H1 (cell line): Measurements from ENCODE around the gene SEC16A. TPM values are rescaled to one million over a fixed set of nuclear protein-coding genes. Genes with fewer than 3 reads are reported as not detected.

ENCODE experiments used
- CTCF ChIA-PET: fragments of 300-600 bp; sonication (Branson Sonifier 250); formaldehyde crosslinking; loops from one replicate; lab custom pipeline; 2021; ENCODE audit not compliant: partially characterized antibody; lab: Charles Lee
- POLR2A ChIA-PET: fragments of 300-600 bp; sonication (Branson Sonifier 250); formaldehyde crosslinking; loops from one replicate; lab custom pipeline; 2021; ENCODE audit warnings: inconsistent platforms; ENCODE audit not compliant: partially characterized antibody; lab: Charles Lee
- DNase-seq, 2 experiments: peaks; one replicate each; pipeline versions ENCODE4 v3.0.0 to v3.0.0-alpha.2; 2010 to 2022; ENCODE audit warnings: low spot score in 2 of 2, low read depth in 1 of 2, mixed read lengths in 1 of 2
- FAIRE-seq: peaks from 2 replicates; lab custom pipeline; 2011; peaks lifted over from hg19 to GRCh38; lab: Jason Lieb, UNC
- H2AFZ ChIP-seq: 2 replicates; pipeline ENCODE4 v1.8.1; 2012; ENCODE audit warnings: low read length, inconsistent platforms
- H2AK5ac ChIP-seq: 2 replicates; pipeline ENCODE4 v1.6.1; 2013; ENCODE audit warnings: low read depth, low read length
- H2BK120ac ChIP-seq: replicated peaks from 2 replicates; pipeline ENCODE3; 2013; ENCODE audit warnings: low read depth, low read length, inconsistent platforms
- H2BK12ac ChIP-seq: 2 replicates; pipeline ENCODE4 v1.6.1; 2013; ENCODE audit warnings: low read depth, low read length
- H2BK15ac ChIP-seq: 2 replicates; pipeline ENCODE4 v1.6.1; 2013; ENCODE audit warnings: low read length
- H2BK20ac ChIP-seq: 2 replicates; pipeline ENCODE4 v1.6.1; 2013; ENCODE audit warnings: low read length
- H2BK5ac ChIP-seq: 2 replicates; pipeline ENCODE4 v1.6.1; 2013; ENCODE audit warnings: low read depth, low read length
- H3K14ac ChIP-seq: 2 replicates; pipeline ENCODE4 v1.6.1; 2013; ENCODE audit warnings: inconsistent platforms; ENCODE audit not compliant: insufficient read length
- H3K18ac ChIP-seq: 2 replicates; pipeline ENCODE4 v1.6.1; 2013; ENCODE audit warnings: low read length; ENCODE audit errors: extremely low read depth
- H3K23ac ChIP-seq: 2 replicates; pipeline ENCODE4 v1.6.1; 2013; ENCODE audit warnings: inconsistent platforms; ENCODE audit not compliant: insufficient read length
- H3K23me2 ChIP-seq: 2 replicates; pipeline ENCODE4 v1.6.1; 2013; ENCODE audit warnings: low read depth, low read length
- H3K27ac ChIP-seq: 2 replicates; pipeline ENCODE4 v1.6.1; 2011; ENCODE audit warnings: low read depth, low read length, inconsistent platforms
- H3K27me3 ChIP-seq, 4 experiments: replicated peaks in 1 of 4; 1 replicate in 1 of 4; 2 replicates in 3 of 4; pipeline versions ENCODE4 v1.6.1 to v1.8.1; 2011 to 2013; ENCODE audit warnings: low read length in 3 of 4, mild to moderate bottlenecking in 3 of 4, inconsistent platforms in 2 of 4, mixed read lengths in 2 of 4, moderate library complexity in 1 of 4; ENCODE audit not compliant: control insufficient read depth in 3 of 4, insufficient read depth in 3 of 4; ENCODE audit errors: extremely low read depth in 1 of 4
- H3K36me3 ChIP-seq, 4 experiments: 2 replicates each; pipeline versions ENCODE4 v1.6.1 to v1.8.1; 2011 to 2013; ENCODE audit warnings: mild to moderate bottlenecking in 4 of 4, low read length in 3 of 4, moderate library complexity in 2 of 4, control low read depth in 1 of 4, inconsistent platforms in 1 of 4; ENCODE audit not compliant: insufficient read depth in 4 of 4, control insufficient read depth in 2 of 4
- H3K4ac ChIP-seq: replicated peaks from 2 replicates; pipeline ENCODE3; 2013; ENCODE audit warnings: low read length, low read depth, mixed read lengths, inconsistent platforms; ENCODE audit not compliant: insufficient read length
- H3K4me1 ChIP-seq, 4 experiments: replicated peaks in 1 of 4; 1 replicate in 1 of 4; 2 replicates in 3 of 4; pipeline versions ENCODE4 v1.6.1 to v1.8.1; 2011 to 2013; ENCODE audit warnings: low read length in 3 of 4, inconsistent platforms in 2 of 4, mixed read lengths in 1 of 4; ENCODE audit not compliant: insufficient read depth in 4 of 4, control insufficient read depth in 3 of 4
- H3K4me2 ChIP-seq, 2 experiments: 2 replicates each; pipeline versions ENCODE4 v1.6.1 to v1.8.1; 2011 to 2013; ENCODE audit warnings: low read depth in 2 of 2, low read length in 2 of 2, control low read depth in 1 of 2, inconsistent platforms in 1 of 2, mild to moderate bottlenecking in 1 of 2; ENCODE audit not compliant: insufficient read depth in 1 of 2
- H3K4me3 ChIP-seq, 4 experiments: fragments of 200-600, 300-600 bp in 1 of 4; sonication (generic), shearing (Covaris generic), sonication (Bioruptor Twin) in 1 of 4; 2 replicates each; pipeline versions ENCODE4 v1.5.1 to v1.8.1; 2011 to 2016; ENCODE audit warnings: low read length in 4 of 4, low read depth in 3 of 4, control low read depth in 2 of 4, inconsistent platforms in 2 of 4, mild to moderate bottlenecking in 2 of 4, mixed read lengths in 1 of 4, moderate library complexity in 1 of 4; ENCODE audit not compliant: insufficient read depth in 2 of 4; ENCODE audit errors: extremely low read depth in 1 of 4
- H3K56ac ChIP-seq: replicated peaks from 2 replicates; pipeline ENCODE3; 2013; ENCODE audit warnings: low read depth, mild to moderate bottlenecking, mixed read lengths, low read length, inconsistent platforms; ENCODE audit not compliant: insufficient read length
- H3K79me1 ChIP-seq: 2 replicates; pipeline ENCODE4 v1.6.1; 2013; ENCODE audit warnings: low read depth, low read length, control low read depth
- H3K79me2 ChIP-seq, 2 experiments: 2 replicates each; pipeline versions ENCODE4 v1.6.1 to v1.8.1; 2012 to 2013; ENCODE audit warnings: low read length in 2 of 2, mild to moderate bottlenecking in 2 of 2, inconsistent platforms in 1 of 2; ENCODE audit not compliant: insufficient read depth in 2 of 2, control insufficient read depth in 1 of 2
- H3K9ac ChIP-seq, 4 experiments: replicated peaks in 1 of 4; 1 replicate in 1 of 4; 2 replicates in 3 of 4; pipeline versions ENCODE4 v1.6.1 to v1.8.1; 2011 to 2013; ENCODE audit warnings: low read depth in 3 of 4, low read length in 3 of 4, control low read depth in 2 of 4, mild to moderate bottlenecking in 2 of 4, moderate library complexity in 2 of 4, inconsistent platforms in 1 of 4; ENCODE audit errors: extremely low read depth in 1 of 4
- H3K9me3 ChIP-seq, 2 experiments: 2 replicates each; pipeline versions ENCODE4 v1.6.1 to v1.8.1; 2012 to 2013; ENCODE audit warnings: mild to moderate bottlenecking in 2 of 2, moderate library complexity in 2 of 2, control low read depth in 1 of 2, inconsistent platforms in 1 of 2, low read depth in 1 of 2, low read length in 1 of 2, mixed read lengths in 1 of 2; ENCODE audit not compliant: insufficient read depth in 2 of 2
- H4K20me1 ChIP-seq, 2 experiments: replicated peaks in 1 of 2; 2 replicates each; pipeline versions ENCODE3 to v1.8.1; 2011 to 2013; ENCODE audit warnings: inconsistent platforms in 2 of 2, low read length in 2 of 2, mild to moderate bottlenecking in 1 of 2; ENCODE audit not compliant: insufficient read depth in 2 of 2, control insufficient read depth in 1 of 2
- H4K5ac ChIP-seq: 2 replicates; pipeline ENCODE4 v1.6.1; 2013; ENCODE audit warnings: low read length, low read depth, mixed read lengths, inconsistent platforms; ENCODE audit not compliant: insufficient read length
- H4K8ac ChIP-seq: 2 replicates; pipeline ENCODE4 v1.8.0; 2013; ENCODE audit warnings: mild to moderate bottlenecking, moderate library complexity, low read length, inconsistent platforms; ENCODE audit not compliant: insufficient read depth; ENCODE audit errors: extremely low read depth
- H4K91ac ChIP-seq: replicated peaks from 2 replicates; pipeline ENCODE3; 2013; ENCODE audit warnings: low read length, mixed read lengths, inconsistent platforms; ENCODE audit not compliant: insufficient read length
- SAP30 ChIP-seq: fragments of 300-600 bp; sonication (generic); IDR thresholded peaks from 2 replicates; pipeline ENCODE4 v1.7.1; 2012; ENCODE audit warnings: low read length, moderate library complexity, mild to moderate bottlenecking, inconsistent platforms; ENCODE audit not compliant: insufficient read depth, insufficient replicate concordance
- WGBS, 2 experiments: shearing (Covaris generic) in 1 of 2; methylation state at CpG; one replicate each; pipeline versions ENCODE4 v1.1.6 to v1.1.7; 2013 to 2015; ENCODE audit warnings: low lambda C conversion rate in 2 of 2, mixed read lengths in 2 of 2, inconsistent platforms in 1 of 2, low coverage in 1 of 2, missing lambda C conversion rate in 1 of 2; ENCODE audit not compliant: insufficient replicate concordance in 2 of 2, insufficient coverage in 1 of 2, insufficient read length in 1 of 2; ENCODE audit errors: extremely low coverage in 1 of 2, missing lambda C conversion rate in 1 of 2; 5-methylcytosine and 5-hydroxymethylcytosine counted together
- polyA plus RNA-seq, 7 experiments: library from polyadenylated mRNA; depleted of rRNA in 3 of 7; stranded (reverse) in 5 of 7; unstranded in 2 of 7; fragments of >200 nt in 5 of 7; fragments of 200-250 nt in 2 of 7; gene quantifications; 1 replicate in 5 of 7; 2 replicates in 1 of 7; 4 replicates in 1 of 7; pipeline versions ENCODE4 v1.2.1 to v1.2.3, GENCODE V29; 2011 to 2013; ENCODE audit warnings: missing spikeins in 2 of 7, mixed read lengths in 2 of 7
- total RNA-seq: library from RNA; stranded (reverse); fragmentation: NEBNext Ultra II Directional; extraction: Animal tissue kit (Norgen Biotek cat#: 25700); gene quantifications from 2 replicates; pipeline ENCODE4 v1.2.1, GENCODE V29; 2021

SEC16A gene
- total and polyA plus RNA-seq, 2 of the 8 experiments (the other 6 are each of a cell fraction or from before 2014, with no cell fraction given): 21.6 to 49.0 TPM

DNA sequence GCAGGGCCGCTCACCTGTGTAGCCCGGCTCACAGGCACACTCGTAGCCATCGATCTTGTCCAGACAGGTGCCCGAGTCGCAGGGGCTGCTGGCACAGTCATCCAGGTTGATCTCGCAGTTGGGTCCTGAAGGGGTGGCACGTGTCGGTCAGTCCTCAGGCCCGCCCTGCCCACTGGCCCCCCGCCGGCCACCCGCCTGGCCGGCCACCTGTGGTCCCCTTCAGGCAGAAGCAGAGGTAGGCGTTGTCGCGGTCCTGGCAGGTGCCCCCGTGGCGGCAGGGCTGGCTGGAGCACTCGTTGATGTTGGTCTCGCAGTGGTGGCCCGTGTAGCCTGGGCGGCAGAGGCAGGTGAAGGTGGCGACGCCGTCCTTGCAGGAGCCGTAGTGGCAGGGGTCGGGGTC lies 32.4 kb upstream of the SEC16A start:
- H3K27ac ChIP-seq: no peak overlapping the region
- H2AK5ac ChIP-seq: no peak overlapping the region
- POLR2A ChIA-PET: interaction anchor here (1.4 kb wide), 1 partner anchor 18 kb away, joined by 5 read pairs; no protein-coding TSS in a partner anchor
- no peak overlapping the region for H3K56ac ChIP-seq
- WGBS, 2 experiments: 95% methylated on average over 12 of the region's 28 CpGs; no CpG with 5 or more reads in 1 of the 2 experiments
- H3K79me1 ChIP-seq: peaks cover 2% of the 10 kb centered on the region; the same call in 1 of the 2 replicates
- H3K79me2 ChIP-seq: no peaks in the 10 kb centered on the region
- H2BK12ac ChIP-seq: no peak overlapping the region
- no peak for DNase-seq
- no peak overlapping the region for H2BK20ac ChIP-seq
- peaks cover 4 to 23% of the 10 kb centered on the region in 2 experiments for H4K20me1 ChIP-seq
- no peak overlapping the region for H2BK15ac ChIP-seq
- H3K23ac ChIP-seq: no peak overlapping the region
- CTCF ChIA-PET: no interaction called here
- no peak overlapping the region for H3K4me3 ChIP-seq
- no peak for FAIRE-seq
- H3K9me3 ChIP-seq: no peaks in the 10 kb centered on the region
- H3K4ac ChIP-seq: no peak overlapping the region
- no peaks in the 10 kb centered on the region for H3K4me1 ChIP-seq
- H2AFZ ChIP-seq: no peak overlapping the region
- no peaks in the 10 kb centered on the region for H3K23me2 ChIP-seq
- no peak overlapping the region for H3K9ac ChIP-seq
- no peak overlapping the region for H4K91ac ChIP-seq
- H2BK120ac ChIP-seq: no peak overlapping the region
- H3K36me3 ChIP-seq: peaks cover 13 to 85% (median 28%) of the 10 kb centered on the region in 4 experiments; a peak in 7 of 8 replicates
- H4K8ac ChIP-seq: no peak overlapping the region
- no peak overlapping the region for H4K5ac ChIP-seq
- no peak overlapping the region for H3K18ac ChIP-seq
- H2BK5ac ChIP-seq: no peak overlapping the region
- H3K4me2 ChIP-seq: no peak overlapping the region
- no peak for TF ChIP-seq SAP30
- H3K27me3 ChIP-seq: no peaks in the 10 kb centered on the region
- no peak overlapping the region for H3K14ac ChIP-seq
